OCI-LY7 (cell line): ENCODE data around the gene MYEOV. TPM values are rescaled to one million over a fixed set of nuclear protein-coding genes. Genes with fewer than 3 reads are reported as not detected.

Source experiments
- BruUV-seq: library from RNA; stranded (reverse); fragments of 400-500 nt; replicated peaks from 2 replicates; lab custom pipeline; 2021; lab: Mats Ljungman, UMichigan
- CTCF ChIA-PET: fragments of 300-600 bp; sonication (Branson Sonifier 250); formaldehyde crosslinking; loops from one replicate; lab custom pipeline; 2022; ENCODE audit warnings: antibody characterized with exemption; ENCODE audit not compliant: unreplicated experiment; lab: Charles Lee
- POLR2A ChIA-PET: fragments of 300-600 bp; sonication (Branson Sonifier 250); formaldehyde crosslinking; loops from one replicate; lab custom pipeline; 2022; ENCODE audit warnings: antibody characterized with exemption; lab: Charles Lee
- DNase-seq: peaks from one replicate; pipeline ENCODE4 v3.0.0-alpha.2; 2015; ENCODE audit warnings: low spot score
- H2AFZ ChIP-seq: fragments of 200-600 bp; sonication (generic), shearing (Covaris generic); 2 replicates; pipeline ENCODE4 v1.6.1; 2014; ENCODE audit warnings: mild to moderate bottlenecking, antibody characterized with exemption, low read length, moderate library complexity
- H3K27ac ChIP-seq: fragments of 200-600 bp; sonication (generic); 2 replicates; pipeline ENCODE4 v1.5.1; 2014; ENCODE audit warnings: mixed run types, low read depth, mild to moderate bottlenecking, moderate library complexity, low read length, inconsistent platforms; ENCODE audit not compliant: poor library complexity, severe bottlenecking
- H3K36me3 ChIP-seq: fragments of 200-600 bp; sonication (generic); 2 replicates; pipeline ENCODE4 v1.6.1; 2014; ENCODE audit warnings: mild to moderate bottlenecking, antibody characterized with exemption, low read length, moderate library complexity, mixed read lengths; ENCODE audit not compliant: insufficient read depth
- H3K4me1 ChIP-seq: fragments of 200-600 bp; sonication (generic); 2 replicates; pipeline ENCODE4 v1.5.1; 2014; ENCODE audit warnings: mild to moderate bottlenecking, low read length; ENCODE audit not compliant: insufficient read depth, poor library complexity, severe bottlenecking
- H3K4me2 ChIP-seq: fragments of 200-600 bp; sonication (generic); 2 replicates; pipeline ENCODE4 v1.6.1; 2014; ENCODE audit warnings: mild to moderate bottlenecking, low read length
- H3K4me3 ChIP-seq: fragments of 200-600 bp; sonication (generic); 2 replicates; pipeline ENCODE4 v1.5.1; 2014; ENCODE audit warnings: mild to moderate bottlenecking, low read depth, low read length; ENCODE audit not compliant: poor library complexity, severe bottlenecking
- H3K79me2 ChIP-seq: fragments of 200-600 bp; sonication (generic); 2 replicates; pipeline ENCODE4 v1.6.1; 2016; ENCODE audit warnings: low read depth, mild to moderate bottlenecking, low read length, moderate library complexity, mixed read lengths; ENCODE audit not compliant: insufficient read depth
- H3K9me2 ChIP-seq: fragments of 200-600 bp; sonication (generic); 2 replicates; pipeline ENCODE4 v1.6.1; 2016; ENCODE audit warnings: mild to moderate bottlenecking, low read length, mixed read lengths; ENCODE audit not compliant: insufficient read depth
- H3K9me3 ChIP-seq: fragments of 200-600 bp; sonication (generic); 2 replicates; pipeline ENCODE4 v1.6.1; 2014; ENCODE audit warnings: mild to moderate bottlenecking, mixed run types, low read length, mixed read lengths
- H4K20me1 ChIP-seq: fragments of 200-600 bp; sonication (generic); 2 replicates; pipeline ENCODE4 v1.6.1; 2014; ENCODE audit warnings: mild to moderate bottlenecking, antibody characterized with exemption, low read length, moderate library complexity, mixed read lengths; ENCODE audit not compliant: insufficient read depth
- CTCF ChIP-seq: fragments of 200-600 bp; sonication (generic); conservative IDR thresholded peaks from 2 replicates; pipeline ENCODE4 v1.5.1; 2014; ENCODE audit warnings: mild to moderate bottlenecking, antibody characterized with exemption, low read length, moderate library complexity, mixed read lengths
- EZH2phosphoT487 ChIP-seq: fragments of 200-600 bp; sonication (generic); IDR thresholded peaks from 2 replicates; pipeline ENCODE4 v1.6.1; 2018; ENCODE audit warnings: low read depth, borderline replicate concordance, mild to moderate bottlenecking, mixed run types, antibody characterized with exemption, low read length, moderate library complexity, mixed read lengths
- intact Hi-C: fragments of 100-400 bp; cut with micrococcal nuclease; formaldehyde crosslinking; loops from one replicate; pipeline ENCODE4 v1.10.0; 2022; ENCODE audit not compliant: unreplicated experiment
- total RNA-seq, 2 experiments: library from RNA; depleted of rRNA in 1 of 2; stranded (reverse); fragments of >200 nt in 1 of 2; shearing (Covaris generic) in 1 of 2; gene quantifications; 2 replicates each; pipeline ENCODE4 v1.2.3, GENCODE V29; 2014 to 2022

The MYEOV gene
- total RNA-seq, 2 experiments from 2014 or later = 3.2 to 7.7 TPM

- TF ChIP-seq EZH2phosphoT487 = no peak
- no peak for TF ChIP-seq CTCF
- H3K36me3 ChIP-seq = no peaks in the 10 kb centered on the region
- ChIA-PET CTCF (no interaction called here), POLR2A (no interaction called here)
- H3K9me2 ChIP-seq = no peaks in the 10 kb centered on the region
- H2AFZ ChIP-seq = no peak overlapping the region
- H4K20me1 ChIP-seq = no peaks in the 10 kb centered on the region
- H3K27ac ChIP-seq = no peak overlapping the region
- intact Hi-C loops = no loop called here
- no peak for DNase-seq
- no peaks in the 10 kb centered on the region for H3K79me2 ChIP-seq
- no peaks in the 10 kb centered on the region for H3K9me3 ChIP-seq
- H3K4me1 ChIP-seq = no peaks in the 10 kb centered on the region
- H3K4me3 ChIP-seq = no peak overlapping the region
- BruUV-seq = no TSS peak
- H3K4me2 ChIP-seq = no peak overlapping the region
Observed at GRCh38 chr11:69261116-69261515, 32.8 kb upstream of the MYEOV start.

GRCh38 chr11:69262918-69263735 lies 30.8 kb upstream of the MYEOV start:
- Histone ChIP-seq H3K36me3 (no peaks in the 10 kb centered on the region), H2AFZ (no peak overlapping the region), H3K9me2 (no peaks in the 10 kb centered on the region), H3K9me3 (no peaks in the 10 kb centered on the region), H3K79me2 (no peaks in the 10 kb centered on the region), H3K4me1 (no peaks in the 10 kb centered on the region), H3K27ac (no peak overlapping the region), H4K20me1 (no peaks in the 10 kb centered on the region), H3K4me3 (no peak overlapping the region), H3K4me2 (no peak overlapping the region)
- DNase-seq = no peak
- TF ChIP-seq EZH2phosphoT487 (no peak), CTCF (no peak)
- ChIA-PET POLR2A (no interaction called here), CTCF (no interaction called here)
- BruUV-seq = no TSS peak
- intact Hi-C loops = no loop called here

GRCh38 chr11:69263736-69264052 lies 30.3 kb upstream of the MYEOV start:
- Histone ChIP-seq H3K4me1 (no peaks in the 10 kb centered on the region), H3K4me2 (no peak overlapping the region), H4K20me1 (no peaks in the 10 kb centered on the region), H3K4me3 (no peak overlapping the region), H2AFZ (no peak overlapping the region), H3K27ac (no peak overlapping the region), H3K9me2 (no peaks in the 10 kb centered on the region), H3K79me2 (no peaks in the 10 kb centered on the region), H3K9me3 (no peaks in the 10 kb centered on the region), H3K36me3 (no peaks in the 10 kb centered on the region)
- ChIA-PET POLR2A (no interaction called here), CTCF (no interaction called here)
- intact Hi-C loops = no loop called here
- DNase-seq = no peak
- BruUV-seq = no TSS peak
- TF ChIP-seq CTCF = no peak
- no peak for TF ChIP-seq EZH2phosphoT487
